Nephron (organoid): Measurements from ENCODE around the gene TMPRSS3.

Experiments used
- H3K27ac Mint-ChIP-seq, 3 experiments: 2 replicates each; pipeline ENCODE4 v1.8.0; 2020; ENCODE audit warnings: mixed read lengths in 3 of 3, mild to moderate bottlenecking in 2 of 3, moderate library complexity in 1 of 3
- H3K27me3 Mint-ChIP-seq: 2 replicates; pipeline ENCODE4 v1.8.0; 2021; ENCODE audit warnings: low read depth, mild to moderate bottlenecking, moderate library complexity, mixed read lengths
- H3K36me3 Mint-ChIP-seq: 2 replicates; pipeline ENCODE4 v1.8.0; 2020; ENCODE audit warnings: low read depth, mixed read lengths
- H3K4me1 Mint-ChIP-seq: 2 replicates; pipeline ENCODE4 v1.8.0; 2020; ENCODE audit warnings: mixed read lengths
- H3K4me3 Mint-ChIP-seq, 3 experiments: 2 replicates each; pipeline ENCODE4 v1.8.0; 2020; ENCODE audit warnings: mild to moderate bottlenecking in 3 of 3, mixed read lengths in 3 of 3, moderate library complexity in 2 of 3
- H3K9me3 Mint-ChIP-seq: 2 replicates; pipeline ENCODE4 v1.8.0; 2020; ENCODE audit warnings: mixed read lengths
- TF ChIP-seq, protein P1 (sequence below), 3 experiments: fragments of 200-600 bp; sonication (generic); IDR thresholded peaks; one replicate each; pipeline ENCODE4 v1.5.0; 2021; ENCODE audit warnings: antibody characterized with exemption in 3 of 3; ENCODE audit not compliant: unreplicated experiment in 3 of 3

Gene TMPRSS3

GRCh38 chr21:42349420-42350317 lies 46.2 kb downstream of the TMPRSS3 start:
- no peak overlapping the region for H3K27ac Mint-ChIP-seq
- TF ChIP-seq, protein P1, sequence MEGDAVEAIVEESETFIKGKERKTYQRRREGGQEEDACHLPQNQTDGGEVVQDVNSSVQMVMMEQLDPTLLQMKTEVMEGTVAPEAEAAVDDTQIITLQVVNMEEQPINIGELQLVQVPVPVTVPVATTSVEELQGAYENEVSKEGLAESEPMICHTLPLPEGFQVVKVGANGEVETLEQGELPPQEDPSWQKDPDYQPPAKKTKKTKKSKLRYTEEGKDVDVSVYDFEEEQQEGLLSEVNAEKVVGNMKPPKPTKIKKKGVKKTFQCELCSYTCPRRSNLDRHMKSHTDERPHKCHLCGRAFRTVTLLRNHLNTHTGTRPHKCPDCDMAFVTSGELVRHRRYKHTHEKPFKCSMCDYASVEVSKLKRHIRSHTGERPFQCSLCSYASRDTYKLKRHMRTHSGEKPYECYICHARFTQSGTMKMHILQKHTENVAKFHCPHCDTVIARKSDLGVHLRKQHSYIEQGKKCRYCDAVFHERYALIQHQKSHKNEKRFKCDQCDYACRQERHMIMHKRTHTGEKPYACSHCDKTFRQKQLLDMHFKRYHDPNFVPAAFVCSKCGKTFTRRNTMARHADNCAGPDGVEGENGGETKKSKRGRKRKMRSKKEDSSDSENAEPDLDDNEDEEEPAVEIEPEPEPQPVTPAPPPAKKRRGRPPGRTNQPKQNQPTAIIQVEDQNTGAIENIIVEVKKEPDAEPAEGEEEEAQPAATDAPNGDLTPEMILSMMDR (IDR thresholded peaks at IDR 0.05; ENCODE audit: unreplicated experiment in 3 of 3) = no peak
- no peak overlapping the region for H3K4me3 Mint-ChIP-seq
- no peaks in the 10 kb centered on the region for H3K4me1 Mint-ChIP-seq
- peaks cover 3% of the 10 kb centered on the region for H3K9me3 Mint-ChIP-seq
- peaks cover 16% of the 10 kb centered on the region for H3K27me3 Mint-ChIP-seq
- no peaks in the 10 kb centered on the region for H3K36me3 Mint-ChIP-seq

GRCh38 chr21:42348762-42349161 lies 47.1 kb downstream of the TMPRSS3 start:
- no peak overlapping the region for H3K4me3 Mint-ChIP-seq
- H3K27ac Mint-ChIP-seq = no peak overlapping the region
- peaks cover 16% of the 10 kb centered on the region for H3K27me3 Mint-ChIP-seq
- TF ChIP-seq, protein P1 (IDR thresholded peaks at IDR 0.05; ENCODE audit: unreplicated experiment in 3 of 3) = no peak
- H3K9me3 Mint-ChIP-seq = no peaks in the 10 kb centered on the region
- no peaks in the 10 kb centered on the region for H3K4me1 Mint-ChIP-seq
- H3K36me3 Mint-ChIP-seq = no peaks in the 10 kb centered on the region

GRCh38 chr21:42347601-42348327 lies 48.1 kb downstream of the TMPRSS3 start:
- no peak overlapping the region for H3K4me3 Mint-ChIP-seq

GRCh38 chr21:42346866-42347600 lies 48.8 kb downstream of the TMPRSS3 start:
- Mint-ChIP-seq H3K9me3 (no peaks in the 10 kb centered on the region), H3K27me3 (peaks cover 10% of the 10 kb centered on the region), H3K4me3 (no peak overlapping the region), H3K27ac (no peak overlapping the region), H3K4me1 (no peaks in the 10 kb centered on the region), H3K36me3 (no peaks in the 10 kb centered on the region)
- TF ChIP-seq, protein P1 (IDR thresholded peaks at IDR 0.05; ENCODE audit: unreplicated experiment in 3 of 3) = no peak

More at GRCh38 chr21:42347601-42348327, 48.1 kb downstream of the TMPRSS3 start:
- H3K27me3 Mint-ChIP-seq = peaks cover 10% of the 10 kb centered on the region
- no peak overlapping the region for H3K27ac Mint-ChIP-seq
- H3K36me3 Mint-ChIP-seq = no peaks in the 10 kb centered on the region
- TF ChIP-seq, protein P1 (IDR thresholded peaks at IDR 0.05; ENCODE audit: unreplicated experiment in 3 of 3) = no peak
- no peaks in the 10 kb centered on the region for H3K9me3 Mint-ChIP-seq
- H3K4me1 Mint-ChIP-seq = no peaks in the 10 kb centered on the region

- no peaks in the 10 kb centered on the region for H3K36me3 Mint-ChIP-seq
- H3K4me1 Mint-ChIP-seq = no peaks in the 10 kb centered on the region
- H3K4me3 Mint-ChIP-seq = no peak overlapping the region
- no peaks in the 10 kb centered on the region for H3K9me3 Mint-ChIP-seq
- no peak overlapping the region for H3K27ac Mint-ChIP-seq
- H3K27me3 Mint-ChIP-seq = peaks cover 10% of the 10 kb centered on the region
- TF ChIP-seq, protein P1 (IDR thresholded peaks at IDR 0.05; ENCODE audit: unreplicated experiment in 3 of 3) = no peak
Observed at GRCh38 chr21:42346441-42346840, 49.4 kb downstream of the TMPRSS3 start.
